ENCODE data around the gene MED29. TPM values are rescaled to one million over a fixed set of nuclear protein-coding genes. Genes with fewer than 3 reads are reported as not detected.
A peak's percentile ranks its signal among the peaks of the same experiment; 100 is the strongest.

MED29 gene
- total RNA-seq, 2 donors from 2014 or later, result 29.9 to 32.3 TPM

DNA sequence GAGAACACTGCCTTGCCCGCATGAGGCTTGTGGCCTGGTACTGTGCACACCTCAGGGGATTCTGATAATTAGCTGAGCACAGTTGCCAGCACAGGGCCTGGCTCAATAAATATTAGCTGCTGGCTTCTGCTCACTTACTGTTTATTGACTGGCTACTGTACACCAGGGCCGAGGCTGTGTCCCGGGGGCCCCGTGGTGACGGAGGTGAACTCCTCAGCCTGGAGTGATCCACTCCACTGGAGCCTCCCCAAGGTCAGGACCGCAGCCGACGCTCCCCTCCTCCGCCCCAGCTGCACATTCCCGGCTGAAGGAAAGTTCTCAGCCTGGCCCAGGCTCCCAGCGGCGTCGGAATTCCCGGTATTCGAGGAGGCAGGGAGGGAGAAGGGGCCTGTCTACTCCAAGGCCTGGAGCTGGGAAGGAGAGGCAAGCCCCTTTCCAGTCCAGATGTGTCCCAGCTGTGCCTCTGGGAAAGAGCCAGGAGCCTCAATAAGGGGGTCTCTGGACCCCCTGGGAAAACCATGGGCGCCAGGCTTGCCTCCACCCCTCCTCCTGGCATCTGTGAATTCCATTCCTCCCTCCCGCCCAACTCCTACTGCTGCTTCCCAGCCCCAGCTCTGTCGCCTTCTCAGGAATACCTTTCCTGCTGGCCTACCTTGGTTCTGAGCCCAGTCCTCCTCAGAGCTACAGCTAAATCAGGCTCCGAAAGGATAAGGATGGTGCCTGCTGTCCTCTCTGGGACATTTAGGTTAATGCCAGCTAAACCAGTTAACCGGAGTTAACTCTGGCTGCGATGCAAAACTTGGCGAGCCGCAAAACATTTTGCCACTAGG lies 37.3 kb downstream of the MED29 start:
- Histone ChIP-seq H3K4me1 (peaks cover 0 to 32% of the 10 kb centered on the region in 2 donors), H3K27ac (peak overlapping the region; percentile 76 to 83), H3K4me3 (peak overlapping the region in 1 of 2 donors; percentile 15), H3K36me3 (peaks cover 20% of the 10 kb centered on the region), H3K9me3 (no peaks in the 10 kb centered on the region), H3K27me3 (no peaks in the 10 kb centered on the region)
- TF ChIP-seq, protein P1, sequence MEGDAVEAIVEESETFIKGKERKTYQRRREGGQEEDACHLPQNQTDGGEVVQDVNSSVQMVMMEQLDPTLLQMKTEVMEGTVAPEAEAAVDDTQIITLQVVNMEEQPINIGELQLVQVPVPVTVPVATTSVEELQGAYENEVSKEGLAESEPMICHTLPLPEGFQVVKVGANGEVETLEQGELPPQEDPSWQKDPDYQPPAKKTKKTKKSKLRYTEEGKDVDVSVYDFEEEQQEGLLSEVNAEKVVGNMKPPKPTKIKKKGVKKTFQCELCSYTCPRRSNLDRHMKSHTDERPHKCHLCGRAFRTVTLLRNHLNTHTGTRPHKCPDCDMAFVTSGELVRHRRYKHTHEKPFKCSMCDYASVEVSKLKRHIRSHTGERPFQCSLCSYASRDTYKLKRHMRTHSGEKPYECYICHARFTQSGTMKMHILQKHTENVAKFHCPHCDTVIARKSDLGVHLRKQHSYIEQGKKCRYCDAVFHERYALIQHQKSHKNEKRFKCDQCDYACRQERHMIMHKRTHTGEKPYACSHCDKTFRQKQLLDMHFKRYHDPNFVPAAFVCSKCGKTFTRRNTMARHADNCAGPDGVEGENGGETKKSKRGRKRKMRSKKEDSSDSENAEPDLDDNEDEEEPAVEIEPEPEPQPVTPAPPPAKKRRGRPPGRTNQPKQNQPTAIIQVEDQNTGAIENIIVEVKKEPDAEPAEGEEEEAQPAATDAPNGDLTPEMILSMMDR (IDR thresholded peaks at IDR 0.05), result no peak
- no peak for DNase-seq (ENCODE audit: low spot score)

DNA sequence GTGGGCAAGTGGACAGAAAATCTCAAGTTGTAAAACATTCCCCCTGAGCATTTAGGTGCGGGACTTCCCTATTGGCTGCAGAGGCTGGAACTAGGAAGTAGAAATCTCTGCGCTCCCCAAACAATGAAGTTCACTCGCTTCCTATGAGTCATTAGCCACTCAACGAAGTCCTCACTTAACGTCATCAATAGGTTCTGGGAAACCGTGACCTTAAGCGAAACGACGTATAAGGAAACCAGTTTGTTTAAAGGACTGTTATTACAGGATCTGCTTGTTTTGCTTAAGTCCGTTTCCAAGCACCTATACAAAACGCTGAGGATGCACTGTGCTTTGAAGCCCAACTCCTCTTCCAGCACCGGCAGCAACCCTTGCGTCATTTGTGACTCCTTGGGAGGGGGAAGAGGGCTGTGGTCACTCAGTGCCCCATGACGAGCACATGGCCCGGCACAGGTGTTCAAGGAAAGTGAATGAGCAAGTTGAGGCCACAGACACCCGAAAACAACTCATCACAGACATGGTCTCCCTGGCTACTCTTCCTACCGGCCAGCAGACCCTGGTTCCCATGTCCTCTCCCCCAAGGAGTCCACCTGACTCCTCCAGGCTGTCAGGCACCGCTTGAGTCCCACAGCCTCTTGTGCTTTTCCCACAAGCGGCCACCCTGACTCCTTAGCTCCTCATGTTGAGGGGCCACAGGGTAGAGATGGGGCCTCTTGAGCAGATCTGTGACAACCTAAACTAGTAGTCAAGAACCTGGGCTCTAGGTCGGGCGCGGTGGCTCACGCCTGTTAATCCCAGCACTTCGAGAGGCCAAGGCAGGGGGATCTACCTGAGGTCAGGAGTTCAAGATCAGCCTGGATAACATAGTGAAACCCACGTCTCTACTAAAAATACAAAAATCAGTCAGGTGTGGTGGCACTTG lies 39.8 kb downstream of the MED29 start:
- Histone ChIP-seq H3K27ac (peak overlapping the region; percentile 70 to 73), H3K9me3 (no peaks in the 10 kb centered on the region), H3K27me3 (no peaks in the 10 kb centered on the region), H3K4me3 (peak overlapping the region in 1 of 2 donors; percentile 14), H3K36me3 (peaks cover 35% of the 10 kb centered on the region), H3K4me1 (peaks cover 0 to 51% of the 10 kb centered on the region in 2 donors)
- DNase-seq (ENCODE audit: low spot score), result no peak
- TF ChIP-seq, protein P1 (IDR thresholded peaks at IDR 0.05), result no peak

DNA sequence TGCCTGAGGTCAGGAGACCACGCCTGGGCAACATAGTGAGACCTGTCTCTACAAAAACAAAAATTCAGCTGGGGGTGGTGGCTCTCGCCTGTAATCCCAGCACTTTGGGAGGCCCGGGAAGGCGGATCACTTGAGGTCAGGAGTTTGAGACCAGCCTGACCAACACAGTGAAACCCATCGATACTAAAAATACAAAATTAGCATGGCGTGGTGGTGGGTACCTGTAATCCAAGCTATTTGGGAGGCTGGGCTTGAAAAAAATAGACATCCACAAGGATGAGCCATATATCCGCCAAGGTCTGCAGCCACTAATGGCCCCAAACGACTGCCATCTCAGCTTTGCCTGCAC lies 41.5 kb downstream of the MED29 start:
- H3K4me3 ChIP-seq, result no peak overlapping the region
- H3K27ac ChIP-seq, result no peak overlapping the region
- no peak for DNase-seq (ENCODE audit: low spot score)
- peaks cover 35% of the 10 kb centered on the region for H3K36me3 ChIP-seq
- peaks cover 0 to 59% of the 10 kb centered on the region in 2 donors for H3K4me1 ChIP-seq
- H3K27me3 ChIP-seq, result no peaks in the 10 kb centered on the region
- TF ChIP-seq, protein P1 (IDR thresholded peaks at IDR 0.05), result no peak
- no peaks in the 10 kb centered on the region for H3K9me3 ChIP-seq

DNA sequence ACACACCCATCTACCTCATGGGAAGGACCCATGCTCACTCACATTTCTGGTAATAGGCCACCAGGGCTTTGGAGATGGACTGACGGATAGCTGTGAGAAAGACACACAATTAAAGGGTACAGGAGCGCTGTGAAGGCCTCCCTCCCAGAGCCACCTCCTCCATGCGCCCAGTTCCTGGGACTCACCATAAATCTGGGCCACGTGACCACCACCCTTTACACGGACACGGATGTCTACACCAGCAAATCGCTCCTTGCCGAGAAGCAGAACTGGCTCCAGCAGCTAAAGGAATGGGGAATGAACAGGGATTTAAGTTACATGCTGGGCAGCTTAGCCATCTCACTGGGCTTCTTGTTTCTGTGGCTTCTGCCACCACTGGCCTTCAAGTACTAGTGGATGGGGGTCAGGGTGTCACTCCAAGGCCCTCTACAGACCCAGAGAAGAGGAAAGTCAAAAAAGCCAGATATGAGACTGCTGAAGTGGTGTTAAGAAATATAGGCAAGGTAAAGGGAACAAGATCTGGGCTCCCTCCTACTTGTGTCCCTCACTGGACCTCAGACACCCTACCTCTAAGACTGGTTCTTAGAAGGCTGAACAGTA lies 42.4 kb downstream of the MED29 start:
- no peak overlapping the region for H3K27ac ChIP-seq
- no peaks in the 10 kb centered on the region for H3K9me3 ChIP-seq
- H3K4me1 ChIP-seq, result peaks cover 0 to 49% of the 10 kb centered on the region in 2 donors
- no peaks in the 10 kb centered on the region for H3K27me3 ChIP-seq
- TF ChIP-seq, protein P1 (IDR thresholded peaks at IDR 0.05), result no peak
- no peak for DNase-seq (ENCODE audit: low spot score)
- no peak overlapping the region for H3K4me3 ChIP-seq
- H3K36me3 ChIP-seq, result peaks cover 35% of the 10 kb centered on the region

DNA sequence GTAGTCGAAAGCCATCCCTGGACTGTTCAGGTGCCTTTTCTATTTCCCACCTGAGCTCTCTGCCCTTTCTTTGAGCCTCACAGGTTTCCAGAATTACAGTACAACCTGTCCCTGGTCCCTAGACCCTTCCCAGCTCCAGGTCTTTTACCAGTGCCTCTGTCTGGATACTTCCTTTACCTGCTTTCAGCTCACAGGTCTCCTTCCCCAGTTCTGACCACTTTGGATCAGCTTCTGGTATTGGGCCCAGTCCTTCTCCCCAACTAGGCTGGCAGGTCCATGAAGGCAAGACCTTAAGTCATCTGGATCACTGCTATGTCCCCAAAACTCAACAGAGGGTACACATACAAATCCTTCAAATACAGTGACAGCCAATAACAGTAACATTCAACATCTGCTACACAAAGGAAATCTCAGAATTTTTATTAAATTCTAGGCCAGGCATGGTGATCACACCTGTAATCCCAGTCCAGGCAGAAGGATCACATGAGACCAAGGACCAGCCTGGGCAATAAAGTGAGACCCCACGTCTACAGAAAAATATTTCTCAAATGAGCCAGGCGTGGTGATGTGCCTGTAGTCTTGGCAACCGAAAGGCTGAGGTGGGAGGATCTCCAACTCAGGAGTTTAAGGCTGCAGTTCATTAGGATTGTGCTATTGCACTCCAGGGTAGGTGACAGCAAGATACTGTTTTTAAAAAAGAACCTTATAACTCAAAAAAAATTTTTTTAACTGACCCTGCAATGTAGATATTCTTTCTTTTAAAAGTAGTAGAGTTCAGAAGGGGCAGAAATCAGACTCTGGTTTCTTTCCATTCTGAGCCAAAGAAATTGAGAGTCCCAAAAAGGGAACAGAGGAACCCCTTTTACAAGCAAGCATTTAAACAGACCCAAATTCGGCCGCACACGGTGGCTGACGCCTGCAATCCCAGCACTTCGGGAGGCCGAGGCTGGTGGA lies 43.2 kb downstream of the MED29 start:
- peaks cover 35% of the 10 kb centered on the region for H3K36me3 ChIP-seq
- TF ChIP-seq, protein P1 (IDR thresholded peaks at IDR 0.05), result no peak
- peak overlapping the region; percentile 89 to 96 for H3K4me3 ChIP-seq
- peak overlapping the region in 1 of 2 donors; percentile 88 for H3K27ac ChIP-seq
- no peaks in the 10 kb centered on the region for H3K9me3 ChIP-seq
- no peaks in the 10 kb centered on the region for H3K27me3 ChIP-seq
- H3K4me1 ChIP-seq, result peaks cover 0 to 41% of the 10 kb centered on the region in 2 donors
- DNase-seq (ENCODE audit: low spot score), result no peak

Measured in right atrium auricular region (tissue), 2 donors.